WI38 (cell line): ENCODE results near the gene TMEM273.

Source experiments
- H3K4me3 ChIP-seq: 2 replicates; pipeline ENCODE4 v1.5.1; 2011; ENCODE audit warnings: low read depth, mild to moderate bottlenecking, control low read depth, low read length
- TF ChIP-seq, protein P1 (sequence below): IDR thresholded peaks from 2 replicates; pipeline ENCODE4 v1.5.1; 2012; ENCODE audit warnings: low read depth, mild to moderate bottlenecking, control low read depth, low read length

TMEM273 gene

DNA sequence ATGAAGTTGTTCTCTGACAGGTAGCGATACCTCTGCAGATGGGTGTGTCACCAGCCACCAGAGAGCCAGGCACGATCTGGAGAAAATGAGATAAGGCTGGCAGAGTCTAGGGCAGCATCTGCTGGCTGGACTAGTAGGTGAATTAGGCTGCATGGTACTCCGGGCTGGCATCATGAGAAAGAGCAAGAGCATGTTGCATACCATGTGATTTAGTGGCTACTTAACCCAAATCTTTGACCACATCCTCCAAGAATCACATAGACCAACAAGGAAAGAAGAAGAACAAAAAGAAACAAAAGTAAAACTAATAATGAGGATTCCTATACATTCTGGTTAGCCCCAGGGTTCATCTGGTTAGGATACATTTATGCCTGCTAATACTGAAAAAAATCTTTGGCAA, 31.0 kb downstream of the TMEM273 start:
- TF ChIP-seq, protein P1, sequence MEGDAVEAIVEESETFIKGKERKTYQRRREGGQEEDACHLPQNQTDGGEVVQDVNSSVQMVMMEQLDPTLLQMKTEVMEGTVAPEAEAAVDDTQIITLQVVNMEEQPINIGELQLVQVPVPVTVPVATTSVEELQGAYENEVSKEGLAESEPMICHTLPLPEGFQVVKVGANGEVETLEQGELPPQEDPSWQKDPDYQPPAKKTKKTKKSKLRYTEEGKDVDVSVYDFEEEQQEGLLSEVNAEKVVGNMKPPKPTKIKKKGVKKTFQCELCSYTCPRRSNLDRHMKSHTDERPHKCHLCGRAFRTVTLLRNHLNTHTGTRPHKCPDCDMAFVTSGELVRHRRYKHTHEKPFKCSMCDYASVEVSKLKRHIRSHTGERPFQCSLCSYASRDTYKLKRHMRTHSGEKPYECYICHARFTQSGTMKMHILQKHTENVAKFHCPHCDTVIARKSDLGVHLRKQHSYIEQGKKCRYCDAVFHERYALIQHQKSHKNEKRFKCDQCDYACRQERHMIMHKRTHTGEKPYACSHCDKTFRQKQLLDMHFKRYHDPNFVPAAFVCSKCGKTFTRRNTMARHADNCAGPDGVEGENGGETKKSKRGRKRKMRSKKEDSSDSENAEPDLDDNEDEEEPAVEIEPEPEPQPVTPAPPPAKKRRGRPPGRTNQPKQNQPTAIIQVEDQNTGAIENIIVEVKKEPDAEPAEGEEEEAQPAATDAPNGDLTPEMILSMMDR = no peak

DNA sequence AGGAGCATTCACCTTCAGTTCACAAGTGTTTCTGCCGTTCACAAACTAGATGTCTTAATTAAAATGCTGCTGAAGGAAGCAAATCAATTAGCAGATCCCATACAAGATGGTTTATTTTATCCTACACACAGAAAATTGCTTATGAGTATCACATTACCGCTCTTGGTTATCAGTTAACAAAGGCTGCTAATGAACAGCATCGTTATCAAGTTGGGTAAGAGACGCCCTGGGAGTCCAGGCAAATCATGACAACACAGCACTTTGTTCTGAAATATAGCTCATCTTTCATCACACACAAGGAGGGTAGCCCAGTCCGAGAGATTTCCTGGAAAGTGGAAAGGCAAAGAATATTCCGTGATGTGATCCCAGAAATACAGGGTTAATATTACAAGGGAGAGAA, 33.5 kb downstream of the TMEM273 start:
- TF ChIP-seq, protein P1 = no peak

More for the DNA sequence above, 31.0 kb downstream of the TMEM273 start:
- H3K4me3 ChIP-seq = no peak overlapping the region

DNA sequence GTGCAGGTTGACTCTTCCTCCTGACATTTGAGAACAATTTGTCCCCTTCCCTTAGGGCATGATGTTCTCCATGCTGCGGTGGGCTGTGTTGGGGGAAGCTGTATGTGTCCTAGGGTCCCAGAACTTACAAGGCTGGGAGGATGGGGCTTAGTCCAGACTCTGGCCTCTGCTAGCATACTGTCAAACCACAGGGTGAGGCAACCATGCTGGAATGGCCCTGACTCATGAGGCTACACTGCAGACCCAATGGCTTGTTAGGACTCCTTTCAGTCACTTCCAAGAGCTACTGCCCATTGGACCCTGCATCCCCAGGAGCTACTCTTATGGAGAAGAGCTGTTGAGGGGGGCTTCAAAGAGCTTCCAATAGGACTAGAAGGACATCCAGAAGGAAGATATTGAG, 34.2 kb downstream of the TMEM273 start:
- H3K4me3 ChIP-seq = no peak overlapping the region
- TF ChIP-seq, protein P1 = no peak

More for the DNA sequence above, 33.5 kb downstream of the TMEM273 start:
- no peak overlapping the region for H3K4me3 ChIP-seq

DNA sequence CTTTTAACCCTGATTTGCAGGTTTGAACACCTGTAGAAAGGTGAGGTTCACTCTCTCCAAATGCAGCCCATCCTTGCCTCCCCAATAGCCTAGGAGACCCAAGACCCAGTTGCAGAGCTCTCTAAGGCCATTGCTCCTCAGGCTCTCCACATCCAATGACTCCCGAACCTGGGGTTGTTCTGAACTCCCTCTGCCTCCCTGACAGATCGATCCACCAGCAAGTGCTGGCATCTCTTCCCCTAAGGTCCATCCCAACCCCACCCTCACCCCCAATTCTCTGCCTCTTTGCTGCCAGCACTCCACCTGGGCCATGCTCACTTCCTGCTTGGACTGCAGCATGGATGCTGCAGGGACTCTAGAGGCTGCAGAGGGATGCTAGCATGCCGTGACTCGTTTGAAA, 35.1 kb downstream of the TMEM273 start:
- no peak overlapping the region for H3K4me3 ChIP-seq
- TF ChIP-seq, protein P1 = no peak

DNA sequence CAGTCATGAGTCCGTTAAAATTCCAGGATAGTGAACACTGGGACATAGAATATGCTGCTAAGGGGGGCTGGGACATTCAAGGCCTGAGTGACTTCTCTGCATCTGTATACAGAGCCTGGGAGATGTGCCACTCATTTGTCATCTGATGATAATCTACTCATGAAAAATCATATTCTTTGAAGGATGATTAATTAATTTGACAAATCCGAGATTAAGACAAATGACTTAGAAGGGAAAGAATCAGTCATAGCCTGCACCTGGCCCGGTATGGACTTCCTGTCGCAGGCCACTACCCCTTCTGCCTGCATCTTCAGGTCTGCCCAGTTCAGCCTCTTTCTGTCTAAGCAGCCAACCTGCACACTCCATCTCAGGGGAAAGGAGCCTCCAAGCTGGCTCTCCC, 35.5 kb downstream of the TMEM273 start:
- TF ChIP-seq, protein P1 = no peak
- no peak overlapping the region for H3K4me3 ChIP-seq

DNA sequence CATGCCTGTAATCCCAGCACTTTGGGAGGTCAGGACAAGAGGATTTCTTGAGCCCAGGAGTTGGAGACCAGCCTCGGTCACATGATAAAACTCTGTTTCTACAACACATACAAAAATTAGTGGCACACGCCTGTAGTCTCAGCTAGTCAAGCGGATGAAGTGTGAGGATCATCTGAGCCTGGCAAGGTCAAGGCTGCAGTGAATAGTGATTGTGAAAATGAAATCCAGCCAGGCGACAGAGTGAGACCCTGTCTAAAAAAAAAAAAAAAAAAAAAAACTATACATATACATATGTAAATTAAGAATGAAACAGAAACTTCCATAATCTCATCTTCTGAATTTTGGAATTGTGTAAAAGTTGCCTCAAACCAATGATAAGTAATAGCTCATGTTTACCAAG, 36.2 kb downstream of the TMEM273 start:
- H3K4me3 ChIP-seq = no peak overlapping the region
- TF ChIP-seq, protein P1 = no peak

DNA sequence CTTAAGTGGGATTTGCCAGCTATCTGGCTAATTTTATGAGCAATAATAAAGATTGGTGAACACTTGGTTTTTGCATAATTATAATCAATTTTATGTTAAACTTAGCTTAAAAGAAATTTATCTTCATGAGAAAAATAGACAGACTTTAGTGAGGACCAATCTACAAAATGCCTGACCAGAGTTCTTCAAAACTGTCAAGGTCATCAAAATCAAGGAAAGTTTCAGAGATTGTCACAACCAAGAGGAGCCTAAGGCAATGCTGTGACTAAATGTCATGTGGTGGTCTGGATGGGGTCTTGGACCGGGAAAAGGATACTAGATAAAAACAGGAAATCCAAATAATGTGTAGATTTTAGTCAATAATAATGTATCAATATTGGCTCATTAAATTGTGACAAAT, 36.7 kb downstream of the TMEM273 start:
- H3K4me3 ChIP-seq = no peak overlapping the region
- TF ChIP-seq, protein P1 = no peak
